Effector memory CD8-positive, alpha-beta T cell (primary cell): ENCODE results near the gene NKX2-8.

ENCODE experiments used
- ATAC-seq: fragments of 150-1000 bp; cut with Tn5 transposase; replicated peaks from 2 replicates; pipeline ENCODE4 v1.10.0; 2021; ENCODE audit warnings: mild to moderate bottlenecking, moderate library complexity
- DNase-seq, 3 experiments: peaks; one replicate each; pipeline ENCODE4 v3.0.0; 2021
- H3K27ac Mint-ChIP-seq, 2 donors: one replicate each; pipeline ENCODE4 v1.8.0; 2022; ENCODE audit warnings: mild to moderate bottlenecking in 2 of 2, mixed read lengths in 2 of 2, moderate library complexity in 2 of 2
- H3K27me3 Mint-ChIP-seq, 2 donors: one replicate each; pipeline ENCODE4 v1.8.0; 2022; ENCODE audit warnings: mixed read lengths in 2 of 2
- H3K36me3 Mint-ChIP-seq: one replicate; pipeline ENCODE4 v1.8.0; 2022; ENCODE audit warnings: mild to moderate bottlenecking, moderate library complexity, mixed read lengths; ENCODE audit not compliant: insufficient read depth
- H3K4me1 Mint-ChIP-seq, 2 donors: one replicate each; pipeline ENCODE4 v1.8.0; 2022; ENCODE audit warnings: low read depth in 2 of 2, mixed read lengths in 2 of 2
- H3K4me3 Mint-ChIP-seq, 2 donors: one replicate each; pipeline ENCODE4 v1.8.0; 2022; ENCODE audit warnings: mild to moderate bottlenecking in 2 of 2, mixed read lengths in 2 of 2, moderate library complexity in 2 of 2
- H3K9me3 Mint-ChIP-seq, 2 donors: one replicate each; pipeline ENCODE4 v1.8.0; 2022; ENCODE audit warnings: mixed read lengths in 2 of 2
- total RNA-seq, 9 experiments: gene quantifications; one replicate each; lab custom pipeline; 2026; lab: John Stamatoyannopoulos, UW

The NKX2-8 gene
- total RNA-seq, result 0 to 0.12 (median 0) reads per million in 9 experiments

GRCh38 chr14:36582011-36582873 lies at the start of gene NKX2-8:
NKX2-8 (minus strand) TSS chr14:36582614; CDS start chr14:36582389, 225 bp downstream.
- H3K4me3 Mint-ChIP-seq, result no peak within 1 kb of the TSS
- H3K27me3 Mint-ChIP-seq, result peaks cover 41 to 59% of the 10 kb centered on the region in 2 donors
- no peak for DNase-seq
- H3K4me1 Mint-ChIP-seq, result no peaks in the 10 kb centered on the region
- H3K36me3 Mint-ChIP-seq, result no peaks in the 10 kb centered on the region
- ATAC-seq, result no peak
- H3K9me3 Mint-ChIP-seq, result peaks cover 0 to 4% of the 10 kb centered on the region in 2 donors
- H3K27ac Mint-ChIP-seq, result no peak within 1 kb of the TSS

GRCh38 chr14:36627981-36628380 lies 45.6 kb upstream of the NKX2-8 start:
- Mint-ChIP-seq H3K4me1 (no peaks in the 10 kb centered on the region), H3K36me3 (no peaks in the 10 kb centered on the region), H3K27me3 (peaks cover 0 to 6% of the 10 kb centered on the region in 2 donors), H3K4me3 (no peak overlapping the region), H3K27ac (no peak overlapping the region), H3K9me3 (peaks cover 0 to 11% of the 10 kb centered on the region in 2 donors)
- DNase-seq, result no peak
- no peak for ATAC-seq

GRCh38 chr14:36626151-36626550 lies 43.7 kb upstream of the NKX2-8 start:
- H3K9me3 Mint-ChIP-seq, result peaks cover 0 to 9% of the 10 kb centered on the region in 2 donors
- no peak for ATAC-seq
- no peak overlapping the region for H3K4me3 Mint-ChIP-seq
- no peaks in the 10 kb centered on the region for H3K36me3 Mint-ChIP-seq
- H3K27ac Mint-ChIP-seq, result no peak overlapping the region
- no peak for DNase-seq
- H3K4me1 Mint-ChIP-seq, result no peaks in the 10 kb centered on the region
- H3K27me3 Mint-ChIP-seq, result peaks cover 0 to 6% of the 10 kb centered on the region in 2 donors

DNA sequence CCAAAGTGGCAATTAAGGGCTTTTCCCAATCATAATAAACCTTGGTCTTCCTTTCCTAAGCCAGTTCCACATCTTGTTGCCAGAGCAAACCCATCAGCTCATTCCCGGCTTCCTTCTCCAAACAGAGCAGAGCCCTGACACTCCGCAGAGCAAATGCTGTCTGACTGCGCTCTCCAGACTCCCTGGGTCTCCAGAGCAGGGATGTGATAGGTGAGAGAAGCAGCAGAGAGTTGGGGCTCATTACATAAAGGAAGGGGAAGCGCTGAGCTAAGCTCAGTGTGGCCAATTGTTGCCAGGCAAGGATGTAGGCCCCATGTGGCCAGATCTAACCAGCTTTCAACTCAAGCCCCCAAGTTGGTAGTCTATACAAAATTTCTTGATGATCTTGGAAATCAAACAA lies 43.0 kb upstream of the NKX2-8 start:
- H3K4me3 Mint-ChIP-seq, result no peak overlapping the region
- H3K4me1 Mint-ChIP-seq, result no peaks in the 10 kb centered on the region
- H3K36me3 Mint-ChIP-seq, result no peaks in the 10 kb centered on the region
- DNase-seq (no peak), ATAC-seq (no peak)
- peaks cover 0 to 6% of the 10 kb centered on the region in 2 donors for H3K27me3 Mint-ChIP-seq
- peaks cover 0 to 4% of the 10 kb centered on the region in 2 donors for H3K9me3 Mint-ChIP-seq
- H3K27ac Mint-ChIP-seq, result no peak overlapping the region

GRCh38 chr14:36625014-36625413 lies 42.6 kb upstream of the NKX2-8 start:
- Mint-ChIP-seq H3K36me3 (no peaks in the 10 kb centered on the region), H3K4me1 (no peaks in the 10 kb centered on the region), H3K9me3 (peaks cover 0 to 3% of the 10 kb centered on the region in 2 donors), H3K27me3 (peaks cover 0 to 6% of the 10 kb centered on the region in 2 donors), H3K27ac (no peak overlapping the region), H3K4me3 (no peak overlapping the region)
- ATAC-seq (no peak), DNase-seq (no peak)

- H3K9me3 Mint-ChIP-seq, result peaks cover 0 to 2% of the 10 kb centered on the region in 2 donors
- H3K27ac Mint-ChIP-seq, result no peak overlapping the region
- H3K27me3 Mint-ChIP-seq, result no peaks in the 10 kb centered on the region
- no peaks in the 10 kb centered on the region for H3K36me3 Mint-ChIP-seq
- H3K4me1 Mint-ChIP-seq, result no peaks in the 10 kb centered on the region
- DNase-seq (no peak), ATAC-seq (no peak)
- H3K4me3 Mint-ChIP-seq, result no peak overlapping the region
Observed at GRCh38 chr14:36619853-36620252, 37.4 kb upstream of the NKX2-8 start.

GRCh38 chr14:36619131-36619530 lies 36.7 kb upstream of the NKX2-8 start:
- H3K36me3 Mint-ChIP-seq, result no peaks in the 10 kb centered on the region
- H3K4me3 Mint-ChIP-seq, result no peak overlapping the region
- no peak overlapping the region for H3K27ac Mint-ChIP-seq
- DNase-seq (no peak), ATAC-seq (no peak)
- H3K4me1 Mint-ChIP-seq, result no peaks in the 10 kb centered on the region
- H3K9me3 Mint-ChIP-seq, result peaks cover 0 to 2% of the 10 kb centered on the region in 2 donors
- H3K27me3 Mint-ChIP-seq, result no peaks in the 10 kb centered on the region

DNA sequence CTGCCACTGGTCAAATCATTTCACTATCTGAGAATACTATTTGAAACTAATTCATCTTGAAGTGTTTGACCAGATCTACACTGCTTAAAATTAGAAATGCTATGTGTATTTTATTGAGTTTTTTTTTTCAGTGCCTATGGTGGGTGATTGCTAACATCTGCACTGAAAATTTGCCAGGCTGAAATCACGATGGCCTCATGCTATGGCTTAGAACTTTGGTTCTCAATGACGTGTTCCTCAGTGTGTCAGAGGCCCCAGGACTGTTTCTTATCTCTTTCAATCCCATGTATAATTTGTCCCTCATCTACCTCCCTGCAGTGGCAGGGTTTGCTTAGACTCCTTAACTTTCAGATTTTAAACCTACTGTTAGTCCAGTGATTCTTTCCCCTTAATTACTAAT lies 36.2 kb upstream of the NKX2-8 start:
- no peaks in the 10 kb centered on the region for H3K36me3 Mint-ChIP-seq
- no peaks in the 10 kb centered on the region for H3K27me3 Mint-ChIP-seq
- peaks cover 0 to 2% of the 10 kb centered on the region in 2 donors for H3K9me3 Mint-ChIP-seq
- ATAC-seq (no peak), DNase-seq (no peak)
- no peak overlapping the region for H3K27ac Mint-ChIP-seq
- H3K4me1 Mint-ChIP-seq, result no peaks in the 10 kb centered on the region
- no peak overlapping the region for H3K4me3 Mint-ChIP-seq

DNA sequence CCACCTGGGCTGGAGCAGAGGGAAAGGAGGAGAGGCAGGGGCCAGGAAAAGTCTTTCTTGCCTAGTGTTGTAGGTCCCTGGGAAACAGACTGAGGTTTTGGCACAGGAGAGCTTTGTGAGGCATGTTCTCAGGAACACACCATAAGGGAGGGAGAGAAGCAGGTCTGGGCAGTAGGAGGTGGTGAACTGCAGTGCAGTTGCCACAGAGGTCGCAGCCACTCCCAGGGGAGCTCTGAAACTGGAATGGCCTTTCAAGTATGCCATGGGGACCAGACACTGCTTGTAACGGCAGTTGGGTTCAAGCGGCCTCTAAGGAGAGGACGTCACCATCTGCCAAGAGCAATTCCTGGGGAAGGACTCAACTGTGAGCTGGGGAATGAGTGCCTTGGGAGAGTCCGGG lies 35.4 kb upstream of the NKX2-8 start:
- H3K4me1 Mint-ChIP-seq, result no peaks in the 10 kb centered on the region
- H3K27ac Mint-ChIP-seq, result no peak overlapping the region
- no peaks in the 10 kb centered on the region for H3K27me3 Mint-ChIP-seq
- DNase-seq (no peak), ATAC-seq (no peak)
- no peak overlapping the region for H3K4me3 Mint-ChIP-seq
- peaks cover 0 to 1% of the 10 kb centered on the region in 2 donors for H3K9me3 Mint-ChIP-seq
- no peaks in the 10 kb centered on the region for H3K36me3 Mint-ChIP-seq

GRCh38 chr14:36605506-36605857 lies 23.1 kb upstream of the NKX2-8 start:
- Mint-ChIP-seq H3K4me3 (no peak overlapping the region), H3K9me3 (no peaks in the 10 kb centered on the region), H3K27ac (no peak overlapping the region), H3K36me3 (no peaks in the 10 kb centered on the region), H3K27me3 (peaks cover under 1 to 2% of the 10 kb centered on the region in 2 donors), H3K4me1 (no peaks in the 10 kb centered on the region)
- ATAC-seq, result no peak
- no peak for DNase-seq

DNA sequence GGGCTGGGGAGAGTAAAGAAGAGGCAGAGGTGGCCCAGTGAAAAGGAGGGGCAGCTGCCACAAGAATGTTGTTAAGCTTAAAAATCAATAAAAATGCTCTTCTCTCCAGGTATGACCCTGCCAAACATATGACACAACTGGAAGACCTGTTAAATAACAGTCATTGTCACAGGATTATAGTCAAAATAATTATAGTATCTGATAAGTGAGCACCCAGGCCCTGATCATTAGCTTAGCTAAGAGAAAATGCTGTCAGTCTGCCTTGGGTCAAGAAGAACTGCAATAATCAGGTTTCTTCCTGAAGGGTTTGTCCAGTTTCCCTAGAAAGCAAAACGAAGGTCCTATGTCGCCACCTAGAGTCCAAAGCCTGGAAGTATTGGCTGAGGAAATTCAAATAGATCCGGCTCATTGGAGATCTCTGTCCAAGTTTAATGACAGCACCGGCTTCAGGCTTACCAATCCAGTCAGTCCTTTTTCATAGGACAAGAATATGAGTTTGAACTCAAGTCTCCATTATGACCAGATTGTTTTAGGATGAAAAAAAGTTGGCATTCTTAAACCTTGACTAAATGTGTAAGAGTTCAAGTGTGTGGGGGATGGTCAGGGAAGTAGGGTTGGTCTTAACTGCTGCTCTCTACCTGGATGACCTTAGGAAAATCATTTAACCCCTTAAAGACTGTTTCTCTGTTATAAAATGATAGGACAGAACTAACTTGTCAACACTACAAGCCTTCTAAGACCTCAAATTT lies 22.5 kb upstream of the NKX2-8 start:
- DNase-seq (peak in 1 of 3 experiments; percentile 3), ATAC-seq (no peak)
- Mint-ChIP-seq H3K36me3 (no peaks in the 10 kb centered on the region), H3K27ac (no peak overlapping the region), H3K27me3 (peaks cover 6 to 7% of the 10 kb centered on the region in 2 donors), H3K4me1 (no peaks in the 10 kb centered on the region), H3K4me3 (no peak overlapping the region), H3K9me3 (no peaks in the 10 kb centered on the region)

- no peaks in the 10 kb centered on the region for H3K4me1 Mint-ChIP-seq
- no peak for ATAC-seq
- H3K4me3 Mint-ChIP-seq, result no peak overlapping the region
Observed at GRCh38 chr14:36600431-36600830, 18.0 kb upstream of the NKX2-8 start.

DNA sequence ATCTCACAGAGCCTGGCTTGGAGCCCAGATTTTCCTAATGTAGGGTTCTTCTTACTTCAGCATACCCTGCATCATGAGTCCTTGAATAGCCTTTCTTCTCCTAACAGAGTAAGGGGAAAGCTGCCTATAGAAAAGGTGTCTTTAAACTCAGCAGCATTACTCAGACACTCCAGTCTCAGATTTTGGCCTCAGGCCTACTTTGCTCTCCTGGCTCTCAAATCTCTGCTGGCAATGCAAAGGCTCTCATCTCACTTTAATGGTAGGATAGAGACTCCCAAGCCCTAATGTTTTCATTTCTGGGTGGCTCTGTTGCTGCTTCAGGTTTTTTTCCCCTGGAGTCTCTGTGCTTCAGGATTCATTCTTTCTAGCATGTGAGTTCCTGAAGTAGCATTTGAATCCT lies 9.1 kb upstream of the NKX2-8 start:
- no peak for DNase-seq
- no peak for ATAC-seq
- no peak overlapping the region for H3K27ac Mint-ChIP-seq

More at GRCh38 chr14:36600431-36600830, 18.0 kb upstream of the NKX2-8 start:
- no peaks in the 10 kb centered on the region for H3K36me3 Mint-ChIP-seq
- H3K9me3 Mint-ChIP-seq, result no peaks in the 10 kb centered on the region
- peaks cover 11 to 17% of the 10 kb centered on the region in 2 donors for H3K27me3 Mint-ChIP-seq
- H3K27ac Mint-ChIP-seq, result no peak overlapping the region
- no peak for DNase-seq

GRCh38 chr14:36588788-36589187 lies 6.4 kb upstream of the NKX2-8 start:
- DNase-seq (no peak), ATAC-seq (no peak)
- Mint-ChIP-seq H3K27ac (no peak overlapping the region), H3K36me3 (peaks cover 3% of the 10 kb centered on the region), H3K4me1 (no peaks in the 10 kb centered on the region), H3K9me3 (no peaks in the 10 kb centered on the region), H3K4me3 (no peak overlapping the region), H3K27me3 (peaks cover 43 to 51% of the 10 kb centered on the region in 2 donors)

More for the DNA sequence above, 9.1 kb upstream of the NKX2-8 start:
- peaks cover 31 to 33% of the 10 kb centered on the region in 2 donors for H3K27me3 Mint-ChIP-seq
- H3K36me3 Mint-ChIP-seq, result peaks cover 3% of the 10 kb centered on the region
- H3K9me3 Mint-ChIP-seq, result no peaks in the 10 kb centered on the region
- no peak overlapping the region for H3K4me3 Mint-ChIP-seq
- no peaks in the 10 kb centered on the region for H3K4me1 Mint-ChIP-seq
